GM13976 (cell line): ENCODE data around the gene SLC25A26.
"Not testable (repeated sequence)": the region's sequence is repeated elsewhere in the genome, so short reads cannot be mapped to it uniquely, and the experiment has no call there.

ENCODE experiments used
- DNase-seq: peaks from one replicate; pipeline ENCODE4 v3.0.0; 2012; ENCODE audit warnings: low spot score
- CTCF ChIP-seq: IDR thresholded peaks from 2 replicates; pipeline ENCODE4 v1.5.1; 2012; ENCODE audit warnings: borderline replicate concordance, mild to moderate bottlenecking; ENCODE audit not compliant: insufficient read depth; ENCODE audit errors: extremely low read depth, missing control alignments, control extremely low read depth
- in situ Hi-C: fragments of 300-500 bp; cut with MboI; formaldehyde crosslinking; loops from one replicate; pipeline ENCODE4 v1.12.0; 2022; ENCODE audit warnings: low sequenced_read_pairs, mixed read lengths, inconsistent platforms; ENCODE audit not compliant: unreplicated experiment

The SLC25A26 gene

DNA sequence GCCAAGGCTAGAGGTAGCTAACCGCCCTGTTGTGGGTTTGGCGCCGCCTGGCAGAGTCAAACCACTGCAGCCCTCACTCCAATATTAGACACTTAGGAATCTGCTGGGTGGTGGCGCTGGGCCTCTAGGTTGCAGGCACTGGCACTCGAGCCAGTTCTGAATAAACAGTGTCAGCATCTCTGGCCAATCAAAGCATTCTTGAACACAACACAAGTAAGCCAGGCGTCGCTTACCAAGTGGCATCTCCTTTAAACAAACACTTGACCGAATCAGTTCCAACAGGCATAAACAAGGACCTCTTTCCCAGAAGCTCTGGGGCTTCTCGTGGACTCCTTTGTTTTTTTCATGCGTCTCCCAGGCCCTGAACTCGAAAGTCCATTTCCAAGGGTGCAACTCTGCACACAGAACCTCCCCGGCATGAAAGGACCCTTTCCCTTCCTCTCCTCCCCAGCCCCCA lies 197.7 kb downstream of the SLC25A26 start:
- TF ChIP-seq CTCF = no peak
- DNase-seq = no peak
- in situ Hi-C loops = no loop called here

- in situ Hi-C loops = no loop called here
- no peak for DNase-seq
Observed at GRCh38 chr3:66419036-66419435, 198.2 kb downstream of the SLC25A26 start.

GRCh38 chr3:66421144-66421543 lies 200.3 kb downstream of the SLC25A26 start:
- in situ Hi-C loops, DNase-seq: not testable (repeated sequence)

More at GRCh38 chr3:66419036-66419435, 198.2 kb downstream of the SLC25A26 start:
- TF ChIP-seq CTCF = no peak

DNA sequence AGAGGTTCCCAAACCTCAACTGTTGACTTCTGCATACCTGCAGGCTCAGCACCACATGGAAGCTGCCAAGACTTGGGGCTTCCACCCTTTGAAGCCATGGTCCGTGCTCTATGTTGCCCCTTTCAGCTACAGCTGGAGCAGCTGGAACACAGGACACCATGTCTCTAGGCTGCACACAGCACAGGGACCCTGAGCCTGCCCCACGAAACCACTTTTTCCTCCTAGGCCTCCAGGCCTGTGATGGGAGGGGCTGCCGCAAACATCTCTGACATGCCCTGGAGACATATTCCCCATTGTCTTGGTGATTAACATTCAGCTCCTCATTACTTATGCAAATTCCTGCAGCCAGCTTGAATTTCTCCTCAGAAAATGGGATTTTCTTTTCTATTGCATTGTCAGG lies 201.1 kb downstream of the SLC25A26 start:
- in situ Hi-C loops, DNase-seq: not testable (repeated sequence)

DNA sequence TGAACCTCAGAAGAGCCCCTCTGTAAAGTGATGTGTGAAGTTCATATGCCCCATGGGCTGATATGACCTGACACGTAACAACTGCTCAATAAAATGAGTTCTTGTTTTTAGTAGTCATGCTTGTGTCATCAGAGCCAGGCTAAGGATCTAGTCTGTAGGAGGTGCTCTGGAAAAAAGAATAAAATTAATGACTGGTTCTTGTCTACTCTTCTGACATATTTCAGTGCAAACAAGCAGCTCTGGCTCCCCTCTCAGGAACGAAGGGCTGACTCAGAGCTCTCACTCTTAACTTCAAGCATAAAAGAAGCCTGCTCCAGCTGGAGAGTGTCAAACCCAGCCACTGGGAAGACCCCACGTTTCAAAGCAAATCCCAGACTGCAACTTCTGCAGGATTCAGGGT lies 203.0 kb downstream of the SLC25A26 start:
- in situ Hi-C loops = no loop called here
- no peak for TF ChIP-seq CTCF
- DNase-seq = no peak

- TF ChIP-seq CTCF = no peak
- no peak for DNase-seq
- in situ Hi-C loops = no loop called here
Observed at GRCh38 chr3:66425032-66425431, 204.2 kb downstream of the SLC25A26 start.

- in situ Hi-C loops = no loop called here
- DNase-seq = no peak
- TF ChIP-seq CTCF = no peak
Observed at GRCh38 chr3:66425576-66426114, 204.8 kb downstream of the SLC25A26 start.

DNA sequence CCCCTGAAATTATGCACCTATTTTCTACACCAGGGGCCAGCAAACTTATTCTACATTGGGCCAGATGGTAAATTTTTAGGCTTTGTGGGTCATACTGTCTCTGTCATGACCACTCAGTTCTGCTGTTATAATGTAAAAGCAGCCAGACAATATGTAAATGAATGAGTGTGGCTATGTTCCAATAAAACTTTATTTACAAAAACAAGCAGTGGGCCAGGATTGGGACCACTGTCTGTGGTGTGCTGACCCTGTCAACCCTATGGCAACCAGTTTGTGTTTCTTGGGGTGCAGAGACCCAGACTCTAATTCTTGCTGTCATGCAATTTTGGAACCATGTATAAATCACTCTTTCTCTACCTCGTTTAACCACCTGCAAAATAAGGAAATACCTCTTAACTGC lies 205.3 kb downstream of the SLC25A26 start:
- DNase-seq = no peak
- in situ Hi-C loops = no loop called here
- TF ChIP-seq CTCF = no peak
